ENCODE results near the gene APEH. TPM values are rescaled to one million over a fixed set of nuclear protein-coding genes. Genes with fewer than 3 reads are reported as not detected.

APEH gene
- total and polyA plus RNA-seq, 9 of the 15 experiments (the other 6 are each of a cell fraction or from before 2014, with no cell fraction given): 70.9 to 177 (median 117) TPM

DNA sequence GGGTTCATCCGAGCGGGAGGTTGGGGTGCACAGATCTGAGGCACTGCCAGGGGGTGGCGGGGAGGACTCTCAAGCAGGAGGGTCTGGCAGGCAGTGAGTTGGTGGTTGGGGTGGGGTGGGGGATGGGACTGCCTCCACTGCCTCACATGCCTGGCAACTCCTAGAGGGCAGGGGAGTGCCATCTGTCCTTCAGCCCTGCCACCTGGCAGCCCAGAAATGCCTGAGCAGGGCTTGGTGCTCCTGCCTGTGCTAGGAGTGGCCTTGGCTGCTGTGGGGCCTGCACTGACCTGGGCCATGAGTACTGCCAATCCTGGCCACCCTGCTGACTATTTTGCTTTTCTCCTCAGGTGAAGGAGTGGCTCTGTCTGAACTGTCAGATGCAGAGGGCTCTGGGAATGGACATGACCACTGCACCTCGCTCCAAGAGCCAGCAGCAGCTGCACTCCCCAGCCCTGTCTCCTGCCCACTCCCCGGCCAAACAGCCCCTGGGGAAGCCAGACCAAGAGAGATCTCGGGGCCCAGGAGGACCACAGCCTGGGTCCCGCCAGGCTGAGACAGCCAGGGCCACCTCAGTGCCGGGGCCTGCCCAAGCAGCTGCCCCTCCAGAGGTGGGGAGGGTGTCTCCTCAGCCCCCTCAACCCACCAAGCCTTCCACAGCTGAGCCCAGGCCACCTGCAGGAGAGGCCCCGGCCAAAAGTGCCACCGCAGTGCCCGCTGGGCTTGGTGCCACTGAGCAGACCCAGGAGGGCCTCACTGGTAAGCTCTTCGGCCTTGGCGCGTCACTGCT, 32.0 kb upstream of the APEH start (continued):
- no peak for TF ChIP-seq ZNF318 (IDR thresholded peaks at IDR 0.05; ENCODE audit: borderline replicate concordance in 1 of 2, low read depth in 1 of 2)
- no peak for TF ChIP-seq PHF21A (IDR thresholded peaks at IDR 0.05; ENCODE audit: borderline replicate concordance, low read depth)
- TF ChIP-seq, protein P1, sequence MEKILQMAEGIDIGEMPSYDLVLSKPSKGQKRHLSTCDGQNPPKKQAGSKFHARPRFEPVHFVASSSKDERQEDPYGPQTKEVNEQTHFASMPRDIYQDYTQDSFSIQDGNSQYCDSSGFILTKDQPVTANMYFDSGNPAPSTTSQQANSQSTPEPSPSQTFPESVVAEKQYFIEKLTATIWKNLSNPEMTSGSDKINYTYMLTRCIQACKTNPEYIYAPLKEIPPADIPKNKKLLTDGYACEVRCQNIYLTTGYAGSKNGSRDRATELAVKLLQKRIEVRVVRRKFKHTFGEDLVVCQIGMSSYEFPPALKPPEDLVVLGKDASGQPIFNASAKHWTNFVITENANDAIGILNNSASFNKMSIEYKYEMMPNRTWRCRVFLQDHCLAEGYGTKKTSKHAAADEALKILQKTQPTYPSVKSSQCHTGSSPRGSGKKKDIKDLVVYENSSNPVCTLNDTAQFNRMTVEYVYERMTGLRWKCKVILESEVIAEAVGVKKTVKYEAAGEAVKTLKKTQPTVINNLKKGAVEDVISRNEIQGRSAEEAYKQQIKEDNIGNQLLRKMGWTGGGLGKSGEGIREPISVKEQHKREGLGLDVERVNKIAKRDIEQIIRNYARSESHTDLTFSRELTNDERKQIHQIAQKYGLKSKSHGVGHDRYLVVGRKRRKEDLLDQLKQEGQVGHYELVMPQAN (IDR thresholded peaks at IDR 0.05; ENCODE audit: borderline replicate concordance): no peak
- no peak for TF ChIP-seq CEBPZ (IDR thresholded peaks at IDR 0.05; ENCODE audit: borderline replicate concordance, low read depth, low read length)
- TF ChIP-seq SNRNP70 (optimal IDR thresholded peaks at IDR 0.05; ENCODE audit: low read depth, low read length): no peak
- TF ChIP-seq RFX5 (IDR thresholded peaks at IDR 0.05; ENCODE audit: low read depth, low read length): no peak
